ENCODE results near the gene GDPD3. TPM values are rescaled to one million over a fixed set of nuclear protein-coding genes. Genes with fewer than 3 reads are reported as not detected.
A peak's percentile ranks its signal among the peaks of the same experiment; 100 is the strongest.

GDPD3 gene
- total RNA-seq, 1 donor from 2014 or later = 6.3 TPM

- peaks cover 27% of the 10 kb centered on the region for H3K36me3 Mint-ChIP-seq (ENCODE audit: low read depth)
- intact Hi-C loops (cut with micrococcal nuclease) = loop anchor here (1.0 to 2.0 kb wide), 6 partner anchors 11 to 595 kb away; partner anchors contain the start of genes FBRS, MAPK3 and PRR14
Measured at GRCh38 chr16:30063893-30064728, 49.2 kb downstream of the GDPD3 start.

GRCh38 chr16:30063278-30063892 is 50.0 kb downstream of the GDPD3 start:
- H3K4me3 Mint-ChIP-seq = peak overlapping the region; percentile 99
- peaks cover 20% of the 10 kb centered on the region for H3K36me3 Mint-ChIP-seq (ENCODE audit: low read depth)
- DNase-seq (ENCODE audit: low spot score) = no peak
- H3K9me3 Mint-ChIP-seq = no peaks in the 10 kb centered on the region
- peaks cover 13% of the 10 kb centered on the region for H3K4me1 Mint-ChIP-seq (ENCODE audit: low read depth)
- peak overlapping the region; percentile 100 for H3K27ac Mint-ChIP-seq
- intact Hi-C loops (cut with micrococcal nuclease) = no loop called here
- peaks cover 1% of the 10 kb centered on the region for H3K27me3 Mint-ChIP-seq (ENCODE audit: insufficient read depth)

More at GRCh38 chr16:30063893-30064728, 49.2 kb downstream of the GDPD3 start:
- H3K27ac Mint-ChIP-seq = peak overlapping the region; percentile 100
- DNase-seq (ENCODE audit: low spot score) = peak; percentile 61
- H3K4me1 Mint-ChIP-seq (ENCODE audit: low read depth) = peaks cover 19% of the 10 kb centered on the region
- H3K27me3 Mint-ChIP-seq (ENCODE audit: insufficient read depth) = peaks cover 1% of the 10 kb centered on the region
- no peaks in the 10 kb centered on the region for H3K9me3 Mint-ChIP-seq
- peak overlapping the region; percentile 99 for H3K4me3 Mint-ChIP-seq

GRCh38 chr16:30060836-30061554 is 52.3 kb downstream of the GDPD3 start:
- H3K27me3 Mint-ChIP-seq (ENCODE audit: insufficient read depth) = peaks cover 1% of the 10 kb centered on the region
- H3K36me3 Mint-ChIP-seq (ENCODE audit: low read depth) = peaks cover 2% of the 10 kb centered on the region
- H3K4me1 Mint-ChIP-seq (ENCODE audit: low read depth) = no peaks in the 10 kb centered on the region
- H3K9me3 Mint-ChIP-seq = no peaks in the 10 kb centered on the region
- H3K27ac Mint-ChIP-seq = no peak overlapping the region
- no peak for DNase-seq (ENCODE audit: low spot score)
- H3K4me3 Mint-ChIP-seq = no peak overlapping the region
- intact Hi-C loops (cut with micrococcal nuclease) = no loop called here

GRCh38 chr16:30060346-30060745 is 53.0 kb downstream of the GDPD3 start:
- H3K4me3 Mint-ChIP-seq = no peak overlapping the region
- H3K9me3 Mint-ChIP-seq = no peaks in the 10 kb centered on the region
- intact Hi-C loops (cut with micrococcal nuclease) = no loop called here
- H3K36me3 Mint-ChIP-seq (ENCODE audit: low read depth) = peaks cover 2% of the 10 kb centered on the region
- peaks cover 1% of the 10 kb centered on the region for H3K27me3 Mint-ChIP-seq (ENCODE audit: insufficient read depth)
- peaks cover 1% of the 10 kb centered on the region for H3K4me1 Mint-ChIP-seq (ENCODE audit: low read depth)
- DNase-seq (ENCODE audit: low spot score) = no peak
- H3K27ac Mint-ChIP-seq = no peak overlapping the region

GRCh38 chr16:30054959-30055553 is 58.3 kb downstream of the GDPD3 start:
- intact Hi-C loops (cut with micrococcal nuclease) = no loop called here
- Mint-ChIP-seq H3K36me3 (ENCODE audit: low read depth) (no peaks in the 10 kb centered on the region), H3K27ac (no peak overlapping the region), H3K4me1 (ENCODE audit: low read depth) (peaks cover 28% of the 10 kb centered on the region), H3K27me3 (ENCODE audit: insufficient read depth) (no peaks in the 10 kb centered on the region), H3K4me3 (peak overlapping the region; percentile 59), H3K9me3 (no peaks in the 10 kb centered on the region)
- peak; percentile 39 for DNase-seq (ENCODE audit: low spot score)

Other genes with a start within 250 kb of the GDPD3 start
- 0.16 and 0.32 TPM in 2 replicates for gene SEZ6L2, start 214.0 kb downstream of the GDPD3 start, total RNA-seq
- gene ASPHD1, start 213.0 kb downstream of the GDPD3 start, total RNA-seq = 4.2 and 4.7 TPM in 2 replicates
- 53.7 and 58.2 TPM in 2 replicates for gene KCTD13, start 187.3 kb downstream of the GDPD3 start, total RNA-seq
- gene TMEM219, start 151.5 kb downstream of the GDPD3 start, total RNA-seq = 41.5 and 43.7 TPM in 2 replicates
- 38.5 and 39.7 TPM in 2 replicates for gene TAOK2, start 139.7 kb downstream of the GDPD3 start, total RNA-seq
- gene HIRIP3, start 117.9 kb downstream of the GDPD3 start, total RNA-seq = 48.8 and 50.1 TPM in 2 replicates
- gene INO80E, start 117.3 kb downstream of the GDPD3 start, total RNA-seq = 128 and 137 TPM in 2 replicates
- 2.0 and 2.3 TPM in 2 replicates for gene DOC2A, start 102.5 kb downstream of the GDPD3 start, total RNA-seq
- gene C16orf92, start 90.3 kb downstream of the GDPD3 start, total RNA-seq = not detected in 2 replicates
- 1.6 and 1.9 TPM in 2 replicates for gene TLCD3B, start 82.3 kb downstream of the GDPD3 start, total RNA-seq
- gene ALDOA, start 47.8 kb downstream of the GDPD3 start, total RNA-seq = 1,715 and 1,718 TPM in 2 replicates
- gene PPP4C, start 37.5 kb downstream of the GDPD3 start, total RNA-seq = 133 and 147 TPM in 2 replicates
- gene TBX6, start 21.6 kb downstream of the GDPD3 start, total RNA-seq = 1.6 and 1.8 TPM in 2 replicates
- gene YPEL3, start 17.3 kb downstream of the GDPD3 start, total RNA-seq = 14.5 and 15.1 TPM in 2 replicates
- gene MAPK3, start 9.7 kb upstream of the GDPD3 start, total RNA-seq = 53.7 and 58.3 TPM in 2 replicates
- gene CORO1A, start 70.1 kb upstream of the GDPD3 start, total RNA-seq = 816 and 819 TPM in 2 replicates
- gene BOLA2B, start 80.1 kb upstream of the GDPD3 start, total RNA-seq = 312 and 329 TPM in 2 replicates
- gene SLX1A, start 80.3 kb upstream of the GDPD3 start, total RNA-seq = 63.2 and 66.4 TPM in 2 replicates
- gene SULT1A3, start 85.7 kb upstream of the GDPD3 start, total RNA-seq = 18.9 and 20.4 TPM in 2 replicates
- gene NPIPB13, start 134.9 kb upstream of the GDPD3 start, total RNA-seq = 11.0 and 20.0 TPM in 2 replicates
- gene CD2BP2, start 241.8 kb upstream of the GDPD3 start, total RNA-seq = 100 and 104 TPM in 2 replicates

Measured in activated T-helper 1 cell treated with anti-CD3 and anti-CD28 coated beads, Interleukin-12 subunit alpha, Interleukin-12 subunit beta, Interleukin-2, Interleukin-4 antibody, amounts not matched to agents 30 ng/mL and 10 ng/mL and 1 ng/mL, durations not matched to agents 14 hours and 24 hours and 36 hours (primary cell).